ENCODE results near the gene CCR5AS.

Gene CCR5AS

GRCh38 chr3:46324036-46324435 lies 82.8 kb downstream of the CCR5AS start:
- Histone ChIP-seq H3K4me3 (no peak overlapping the region), H3K27ac (no peak overlapping the region), H3K36me3 (replicated peaks in 1 of 2) (no peaks in the 10 kb centered on the region), H3K9me3 (replicated peaks in 1 of 3) (no peaks in the 10 kb centered on the region), H3K27me3 (no peaks in the 10 kb centered on the region), H3K4me1 (replicated peaks in 1 of 2) (no peaks in the 10 kb centered on the region)
- TF ChIP-seq POLR2A (IDR thresholded peaks at IDR 0.05) (no peak), CTCF (IDR thresholded peaks at IDR 0.05) (no peak)
- 48 to 57% (median 50%) methylated on average over 2 of the region's 2 CpGs for WGBS, 4 donors
- DNase-seq, result no peak
- intact Hi-C loops (cut with DNase I), result no loop called here

GRCh38 chr3:46321461-46322104 lies 85.3 kb downstream of the CCR5AS start:
- WGBS, 4 donors, result 56 to 100% (median 79%) methylated on average over 1 of the region's 1 CpG
- no peaks in the 10 kb centered on the region for H3K27me3 ChIP-seq
- no peak for DNase-seq
- H3K9me3 ChIP-seq (replicated peaks in 1 of 3), result no peaks in the 10 kb centered on the region
- no peaks in the 10 kb centered on the region for H3K4me1 ChIP-seq (replicated peaks in 1 of 2)
- H3K27ac ChIP-seq, result no peak overlapping the region
- H3K36me3 ChIP-seq (replicated peaks in 1 of 2), result no peaks in the 10 kb centered on the region
- intact Hi-C loops (cut with DNase I), result no loop called here
- TF ChIP-seq CTCF (IDR thresholded peaks at IDR 0.05) (no peak), POLR2A (IDR thresholded peaks at IDR 0.05) (no peak)
- no peak overlapping the region for H3K4me3 ChIP-seq

- no peaks in the 10 kb centered on the region for H3K27me3 ChIP-seq
- no peak for DNase-seq
- no peaks in the 10 kb centered on the region for H3K9me3 ChIP-seq (replicated peaks in 1 of 3)
- TF ChIP-seq POLR2A (IDR thresholded peaks at IDR 0.05) (no peak), CTCF (IDR thresholded peaks at IDR 0.05) (no peak)
- H3K4me1 ChIP-seq (replicated peaks in 1 of 2), result no peaks in the 10 kb centered on the region
- H3K27ac ChIP-seq, result no peak overlapping the region
- 69 to 75% (median 72%) methylated on average over 3 of the region's 3 CpGs for WGBS, 4 donors
- H3K36me3 ChIP-seq (replicated peaks in 1 of 2), result no peaks in the 10 kb centered on the region
- intact Hi-C loops (cut with DNase I), result no loop called here
- no peak overlapping the region for H3K4me3 ChIP-seq
These were observed 88.5 kb downstream of the CCR5AS start for GRCh38 chr3:46318207-46318927.

- intact Hi-C loops (cut with DNase I), result no loop called here
- no peak for DNase-seq
- no peaks in the 10 kb centered on the region for H3K36me3 ChIP-seq (replicated peaks in 1 of 2)
- H3K27ac ChIP-seq, result no peak overlapping the region
- no peaks in the 10 kb centered on the region for H3K4me1 ChIP-seq (replicated peaks in 1 of 2)
- H3K4me3 ChIP-seq, result no peak overlapping the region
- TF ChIP-seq POLR2A (IDR thresholded peaks at IDR 0.05) (no peak), CTCF (IDR thresholded peaks at IDR 0.05) (no peak)
- no peaks in the 10 kb centered on the region for H3K27me3 ChIP-seq
- no peaks in the 10 kb centered on the region for H3K9me3 ChIP-seq (replicated peaks in 1 of 3)
These were observed 90.7 kb downstream of the CCR5AS start for GRCh38 chr3:46316206-46316605.
